ENCODE data around the gene TUBGCP2. TPM values are rescaled to one million over a fixed set of nuclear protein-coding genes. Genes with fewer than 3 reads are reported as not detected.

Gene TUBGCP2
- total RNA-seq, 1 experiment from 2014 or later: 92.2 TPM

DNA sequence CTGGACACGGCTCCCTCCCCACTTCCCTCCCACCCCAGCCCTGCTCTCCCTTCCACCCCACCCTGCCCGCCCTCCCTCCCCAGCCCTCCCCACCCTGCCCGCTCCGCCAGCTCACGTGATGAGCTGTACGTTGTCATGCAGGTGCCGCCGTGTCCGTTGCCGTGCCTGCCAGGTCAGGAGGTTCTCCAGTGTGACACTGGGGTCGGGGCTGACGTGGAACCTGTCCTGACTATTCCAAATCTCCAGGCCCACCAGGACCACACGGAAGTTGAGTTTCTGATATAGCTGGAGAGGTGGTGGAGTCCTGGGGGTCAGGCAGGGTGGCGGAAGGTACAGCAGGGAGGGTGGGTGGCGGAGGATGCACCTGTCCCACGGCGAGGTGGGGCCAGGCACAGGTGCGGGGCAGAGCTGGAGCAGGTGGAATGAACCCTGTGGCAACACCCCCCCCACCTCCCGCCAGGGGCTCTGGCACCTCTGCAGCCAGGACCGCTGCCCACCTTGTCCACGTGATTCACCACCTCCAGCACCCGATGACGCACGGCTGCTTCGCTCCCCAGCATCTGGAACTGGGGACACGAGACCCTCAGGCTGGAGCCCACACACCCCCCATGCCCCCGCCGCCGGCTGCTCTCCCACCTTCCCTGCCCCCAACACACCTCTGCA, 36.2 kb downstream of the TUBGCP2 start:
- TF ChIP-seq, protein P1, sequence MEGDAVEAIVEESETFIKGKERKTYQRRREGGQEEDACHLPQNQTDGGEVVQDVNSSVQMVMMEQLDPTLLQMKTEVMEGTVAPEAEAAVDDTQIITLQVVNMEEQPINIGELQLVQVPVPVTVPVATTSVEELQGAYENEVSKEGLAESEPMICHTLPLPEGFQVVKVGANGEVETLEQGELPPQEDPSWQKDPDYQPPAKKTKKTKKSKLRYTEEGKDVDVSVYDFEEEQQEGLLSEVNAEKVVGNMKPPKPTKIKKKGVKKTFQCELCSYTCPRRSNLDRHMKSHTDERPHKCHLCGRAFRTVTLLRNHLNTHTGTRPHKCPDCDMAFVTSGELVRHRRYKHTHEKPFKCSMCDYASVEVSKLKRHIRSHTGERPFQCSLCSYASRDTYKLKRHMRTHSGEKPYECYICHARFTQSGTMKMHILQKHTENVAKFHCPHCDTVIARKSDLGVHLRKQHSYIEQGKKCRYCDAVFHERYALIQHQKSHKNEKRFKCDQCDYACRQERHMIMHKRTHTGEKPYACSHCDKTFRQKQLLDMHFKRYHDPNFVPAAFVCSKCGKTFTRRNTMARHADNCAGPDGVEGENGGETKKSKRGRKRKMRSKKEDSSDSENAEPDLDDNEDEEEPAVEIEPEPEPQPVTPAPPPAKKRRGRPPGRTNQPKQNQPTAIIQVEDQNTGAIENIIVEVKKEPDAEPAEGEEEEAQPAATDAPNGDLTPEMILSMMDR (IDR thresholded peaks at IDR 0.05; ENCODE audit: insufficient read depth in 1 of 2, low read depth in 1 of 2, low read length in 1 of 2, severe bottlenecking in 1 of 2, unreplicated experiment in 1 of 2): no peak
- H3K9me3 ChIP-seq: no peaks in the 10 kb centered on the region
- H3K27me3 Mint-ChIP-seq (ENCODE audit: insufficient read depth, unreplicated experiment): no peaks in the 10 kb centered on the region
- no peaks in the 10 kb centered on the region for H3K4me1 Mint-ChIP-seq (ENCODE audit: low read depth, unreplicated experiment)
- H3K4me3 ChIP-seq (ENCODE audit: low read depth, low read length): no peak overlapping the region
- no TSS peak for BruUV-seq (replicated peaks)
- peaks cover 30% of the 10 kb centered on the region for H3K4me1 ChIP-seq
- H3K36me3 ChIP-seq (ENCODE audit: control insufficient read depth, insufficient read depth, low read length): no peaks in the 10 kb centered on the region
- H3K9me3 Mint-ChIP-seq (ENCODE audit: unreplicated experiment): no peaks in the 10 kb centered on the region
- no peak overlapping the region for H3K4me3 Mint-ChIP-seq (ENCODE audit: unreplicated experiment)
- ChIA-PET CTCF (interaction anchor here (0.6 to 0.7 kb wide), 2 partner anchors 15 to 27 kb away, joined by 3 read pairs; no protein-coding TSS in a partner anchor), POLR2A (no interaction called here)
- peaks cover 2% of the 10 kb centered on the region for H3K36me3 Mint-ChIP-seq (ENCODE audit: insufficient read depth, unreplicated experiment)
- intact Hi-C loops (cut with micrococcal nuclease; ENCODE audit: unreplicated experiment): no loop called here
- no peak overlapping the region for H3K27ac Mint-ChIP-seq (ENCODE audit: unreplicated experiment)
- DNase-seq: no peak
- no peaks in the 10 kb centered on the region for H3K27me3 ChIP-seq (replicated peaks; ENCODE audit: control insufficient read depth, insufficient read depth, low read length)

DNA sequence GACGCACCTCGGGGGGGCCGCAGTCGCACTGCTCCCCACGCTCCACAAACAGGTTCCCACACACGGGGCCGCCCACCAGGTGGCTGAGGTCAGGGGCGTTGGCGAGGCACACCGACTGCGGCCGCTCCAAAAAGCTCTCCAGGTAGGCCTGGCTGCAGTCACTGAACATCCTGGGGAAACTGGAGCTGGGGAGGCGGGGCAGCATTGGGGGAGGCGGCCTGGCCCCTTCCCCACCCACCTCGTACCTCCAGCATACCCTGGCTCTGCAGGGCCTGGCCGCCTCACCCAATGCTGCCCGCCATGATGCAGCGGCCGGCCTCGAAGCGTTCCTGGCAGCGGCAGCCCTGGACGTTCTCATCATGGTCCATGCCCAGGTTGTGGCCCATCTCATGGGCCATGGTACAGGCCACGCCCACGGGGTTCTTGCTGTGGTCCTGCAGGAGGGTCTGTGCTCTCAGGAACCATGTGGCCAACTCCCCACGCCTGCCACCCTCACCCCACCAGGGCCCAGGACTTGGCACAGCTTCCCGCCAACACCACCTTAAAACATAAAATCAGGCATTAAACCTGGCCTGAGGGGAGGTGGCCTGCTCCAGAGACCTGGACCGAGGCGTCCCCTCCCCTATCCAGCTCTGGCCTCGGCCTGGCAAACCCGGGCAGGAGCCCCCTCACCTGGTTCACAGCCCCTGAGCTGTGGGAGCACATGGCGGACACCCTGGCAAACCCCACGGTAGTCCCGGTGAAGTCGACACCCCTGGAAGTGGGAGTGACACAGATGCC, 37.0 kb downstream of the TUBGCP2 start:
- H3K36me3 Mint-ChIP-seq (ENCODE audit: insufficient read depth, unreplicated experiment): no peaks in the 10 kb centered on the region
- H3K27ac Mint-ChIP-seq (ENCODE audit: unreplicated experiment): no peak overlapping the region
- H3K4me3 ChIP-seq (ENCODE audit: low read depth, low read length): no peak overlapping the region
- peaks cover 23% of the 10 kb centered on the region for H3K4me1 ChIP-seq
- DNase-seq: no peak
- TF ChIP-seq, protein P1 (IDR thresholded peaks at IDR 0.05; ENCODE audit: insufficient read depth in 1 of 2, low read depth in 1 of 2, low read length in 1 of 2, severe bottlenecking in 1 of 2, unreplicated experiment in 1 of 2): no peak
- H3K27me3 ChIP-seq (replicated peaks; ENCODE audit: control insufficient read depth, insufficient read depth, low read length): no peaks in the 10 kb centered on the region
- ChIA-PET POLR2A (no interaction called here), CTCF (interaction anchor here (0.7 kb wide), 1 partner anchor 26 kb away, joined by 3 read pairs; no protein-coding TSS in a partner anchor)
- H3K9me3 Mint-ChIP-seq (ENCODE audit: unreplicated experiment): no peaks in the 10 kb centered on the region
- no peaks in the 10 kb centered on the region for H3K36me3 ChIP-seq (ENCODE audit: control insufficient read depth, insufficient read depth, low read length)
- BruUV-seq (replicated peaks): no TSS peak
- H3K4me3 Mint-ChIP-seq (ENCODE audit: unreplicated experiment): no peak overlapping the region
- H3K4me1 Mint-ChIP-seq (ENCODE audit: low read depth, unreplicated experiment): no peaks in the 10 kb centered on the region
- H3K27me3 Mint-ChIP-seq (ENCODE audit: insufficient read depth, unreplicated experiment): no peaks in the 10 kb centered on the region
- intact Hi-C loops (cut with micrococcal nuclease; ENCODE audit: unreplicated experiment): no loop called here
- no peaks in the 10 kb centered on the region for H3K9me3 ChIP-seq

DNA sequence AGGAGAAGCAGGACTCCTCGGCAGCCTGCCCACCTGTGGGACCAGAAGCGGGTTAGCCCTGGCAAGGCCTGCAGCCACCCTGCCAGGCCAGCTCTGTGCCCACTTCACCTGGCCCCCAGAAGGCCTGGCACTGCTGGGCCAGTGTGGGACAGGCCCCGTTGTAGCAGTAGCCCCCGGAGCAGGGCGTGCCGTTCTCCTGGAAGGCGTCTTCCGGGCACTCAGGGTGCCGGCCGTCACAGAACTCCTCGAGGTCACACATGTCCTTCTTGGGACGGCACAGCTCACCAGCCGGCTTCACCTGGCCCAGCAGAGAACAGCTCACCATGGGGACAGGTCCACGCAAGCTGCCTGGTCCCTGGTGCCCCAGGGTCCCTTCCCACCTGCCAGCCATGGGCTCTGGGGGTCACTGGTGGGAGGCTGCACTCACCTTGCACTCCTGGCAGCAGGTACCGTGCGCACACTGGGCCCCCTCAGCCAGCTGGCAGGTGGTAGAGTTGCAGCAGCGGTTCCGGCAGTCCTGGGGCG, 37.8 kb downstream of the TUBGCP2 start:
- no peak overlapping the region for H3K27ac Mint-ChIP-seq (ENCODE audit: unreplicated experiment)
- intact Hi-C loops (cut with micrococcal nuclease; ENCODE audit: unreplicated experiment): no loop called here
- BruUV-seq (replicated peaks): no TSS peak
- H3K9me3 Mint-ChIP-seq (ENCODE audit: unreplicated experiment): no peaks in the 10 kb centered on the region
- TF ChIP-seq, protein P1 (IDR thresholded peaks at IDR 0.05; ENCODE audit: insufficient read depth in 1 of 2, low read depth in 1 of 2, low read length in 1 of 2, severe bottlenecking in 1 of 2, unreplicated experiment in 1 of 2): no peak
- ChIA-PET POLR2A (no interaction called here), CTCF (no interaction called here)
- H3K4me1 Mint-ChIP-seq (ENCODE audit: low read depth, unreplicated experiment): no peaks in the 10 kb centered on the region
- Histone ChIP-seq H3K27me3 (replicated peaks; ENCODE audit: control insufficient read depth, insufficient read depth, low read length) (no peaks in the 10 kb centered on the region), H3K4me3 (ENCODE audit: low read depth, low read length) (no peak overlapping the region), H3K4me1 (peaks cover 14% of the 10 kb centered on the region), H3K36me3 (ENCODE audit: control insufficient read depth, insufficient read depth, low read length) (no peaks in the 10 kb centered on the region), H3K9me3 (no peaks in the 10 kb centered on the region)
- H3K36me3 Mint-ChIP-seq (ENCODE audit: insufficient read depth, unreplicated experiment): no peaks in the 10 kb centered on the region
- no peaks in the 10 kb centered on the region for H3K27me3 Mint-ChIP-seq (ENCODE audit: insufficient read depth, unreplicated experiment)
- DNase-seq: no peak
- no peak overlapping the region for H3K4me3 Mint-ChIP-seq (ENCODE audit: unreplicated experiment)
